Adrenal gland (tissue), 5 donors: Measurements from ENCODE around the gene ZBTB38.

Experiments used
- POLR2A ChIP-seq, 2 donors: fragments of 450-650 bp; IDR thresholded peaks; one replicate each; pipeline ENCODE4 v1.6.1; 2017; ENCODE audit warnings: antibody characterized with exemption in 2 of 2, mild to moderate bottlenecking in 2 of 2, moderate library complexity in 1 of 2
- TF ChIP-seq, protein P1 (sequence below), 6 experiments: fragments of 450-650 bp in 4 of 6; fragments of 200-600 bp in 2 of 6; sonication (generic) in 1 of 6; IDR thresholded peaks; 1 replicate in 5 of 6; 2 replicates in 1 of 6; pipeline versions ENCODE4 v1.5.1 to v1.8.0; 2016 to 2021; ENCODE audit warnings: antibody characterized with exemption in 6 of 6, mild to moderate bottlenecking in 2 of 6, moderate library complexity in 1 of 6
- donor health status: DM: no; HTN: no; CAD: no.

DNA sequence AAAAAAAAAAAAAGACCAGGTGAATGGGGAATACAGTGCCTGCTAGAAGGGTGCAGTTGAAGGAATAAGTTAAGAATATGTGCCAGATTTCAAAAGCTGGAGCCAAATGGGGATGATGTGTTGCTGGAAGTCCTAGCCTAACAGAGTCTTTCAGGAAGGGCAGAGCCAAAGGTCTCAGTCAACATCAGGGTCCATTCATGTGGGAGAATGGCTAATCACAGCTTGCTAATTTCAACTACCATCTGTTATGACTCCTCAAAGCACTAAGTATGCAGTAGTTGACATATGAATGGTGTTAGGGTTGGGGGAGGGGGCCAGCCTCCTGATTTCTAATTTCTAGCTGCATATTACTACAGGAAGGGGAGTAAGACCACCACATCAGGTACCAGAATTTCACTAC, 4.4 kb downstream of the ZBTB38 start:
- no peak for TF ChIP-seq POLR2A (IDR thresholded peaks at IDR 0.05)
- TF ChIP-seq, protein P1, sequence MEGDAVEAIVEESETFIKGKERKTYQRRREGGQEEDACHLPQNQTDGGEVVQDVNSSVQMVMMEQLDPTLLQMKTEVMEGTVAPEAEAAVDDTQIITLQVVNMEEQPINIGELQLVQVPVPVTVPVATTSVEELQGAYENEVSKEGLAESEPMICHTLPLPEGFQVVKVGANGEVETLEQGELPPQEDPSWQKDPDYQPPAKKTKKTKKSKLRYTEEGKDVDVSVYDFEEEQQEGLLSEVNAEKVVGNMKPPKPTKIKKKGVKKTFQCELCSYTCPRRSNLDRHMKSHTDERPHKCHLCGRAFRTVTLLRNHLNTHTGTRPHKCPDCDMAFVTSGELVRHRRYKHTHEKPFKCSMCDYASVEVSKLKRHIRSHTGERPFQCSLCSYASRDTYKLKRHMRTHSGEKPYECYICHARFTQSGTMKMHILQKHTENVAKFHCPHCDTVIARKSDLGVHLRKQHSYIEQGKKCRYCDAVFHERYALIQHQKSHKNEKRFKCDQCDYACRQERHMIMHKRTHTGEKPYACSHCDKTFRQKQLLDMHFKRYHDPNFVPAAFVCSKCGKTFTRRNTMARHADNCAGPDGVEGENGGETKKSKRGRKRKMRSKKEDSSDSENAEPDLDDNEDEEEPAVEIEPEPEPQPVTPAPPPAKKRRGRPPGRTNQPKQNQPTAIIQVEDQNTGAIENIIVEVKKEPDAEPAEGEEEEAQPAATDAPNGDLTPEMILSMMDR (IDR thresholded peaks at IDR 0.05): no peak
